Right ventricle myocardium superior (tissue), 1 donor: ENCODE measurements around the gene ZBTB17. TPM values are rescaled to one million over a fixed set of nuclear protein-coding genes. Genes with fewer than 3 reads are reported as not detected.
A peak's percentile ranks its signal among the peaks of the same experiment; 100 is the strongest.
"Not testable (repeated sequence)": the region's sequence is repeated elsewhere in the genome, so short reads cannot be mapped to it uniquely, and the experiment has no call there.

Experiments used
- ATAC-seq: fragments of 200-7000 bp; cut with Tn5 transposase; one replicate; pipeline ENCODE4 v1.9.1; 2020; ENCODE audit warnings: mild to moderate bottlenecking; ENCODE audit not compliant: poor library complexity
- DNase-seq: peaks from one replicate; pipeline ENCODE4 v3.0.0-alpha.2; 2020
- intact Hi-C: fragments of 100-400 bp; cut with DNase I; formaldehyde crosslinking; loops from one replicate; pipeline ENCODE4 v1.11.2; 2022
- total RNA-seq: library from RNA; stranded (reverse); fragmentation: NEBNext Ultra II Directional; extraction: Animal tissue kit (Norgen Biotek cat#: 25700); gene quantifications from one replicate; pipeline ENCODE4 v1.2.1, GENCODE V29; 2021
- donor health status: DM: no; HTN: yes; CAD: no; lungs with severe emphysema.

ZBTB17 gene
- total RNA-seq, 1 donor from 2014 or later = 21.2 TPM

- intact Hi-C loops = no loop called here
- no peak for ATAC-seq
- no peak for DNase-seq
Observed at GRCh38 chr1:15931401-15931800, 44.5 kb downstream of the ZBTB17 start.

GRCh38 chr1:15928971-15929965, 46.6 kb downstream of the ZBTB17 start:
- ATAC-seq (no peak), DNase-seq (no peak)
- intact Hi-C loops = no loop called here

- ATAC-seq, DNase-seq, intact Hi-C loops: not testable (repeated sequence)
Observed at GRCh38 chr1:15926448-15926847, 49.5 kb downstream of the ZBTB17 start.

GRCh38 chr1:15923241-15923640, 52.7 kb downstream of the ZBTB17 start:
- ATAC-seq = no peak
- intact Hi-C loops = no loop called here
- DNase-seq = no peak

GRCh38 chr1:15918962-15919715, 56.8 kb downstream of the ZBTB17 start:
- intact Hi-C loops = no loop called here
- DNase-seq = no peak
- no peak for ATAC-seq

GRCh38 chr1:15916916-15917315, 59.0 kb downstream of the ZBTB17 start:
- intact Hi-C loops = no loop called here
- no peak for ATAC-seq
- DNase-seq = no peak

- no peak for ATAC-seq
- intact Hi-C loops = no loop called here
- DNase-seq = no peak
Observed at GRCh38 chr1:15916417-15916816, 59.5 kb downstream of the ZBTB17 start.

GRCh38 chr1:15915991-15916390, 59.9 kb downstream of the ZBTB17 start:
- intact Hi-C loops = no loop called here

GRCh38 chr1:15913607-15914006, 62.3 kb downstream of the ZBTB17 start:
- DNase-seq, ATAC-seq, intact Hi-C loops: not testable (repeated sequence)

More at GRCh38 chr1:15915991-15916390, 59.9 kb downstream of the ZBTB17 start:
- ATAC-seq (no peak), DNase-seq (no peak)

- ATAC-seq (no peak), DNase-seq (no peak)
- intact Hi-C loops = no loop called here
Observed at GRCh38 chr1:15911927-15912326, 64.0 kb downstream of the ZBTB17 start.

GRCh38 chr1:15911141-15911540, 64.8 kb downstream of the ZBTB17 start:
- ATAC-seq (no peak), DNase-seq (no peak)
- intact Hi-C loops = no loop called here

GRCh38 chr1:15908597-15908996, 67.3 kb downstream of the ZBTB17 start:
- DNase-seq (no peak), ATAC-seq (no peak)
- intact Hi-C loops = no loop called here

GRCh38 chr1:15902882-15903281, 73.0 kb downstream of the ZBTB17 start:
- peak; percentile 61 for ATAC-seq

GRCh38 chr1:15900662-15901279, 75.1 kb downstream of the ZBTB17 start:
- DNase-seq (no peak), ATAC-seq (no peak)
- intact Hi-C loops = no loop called here

More at GRCh38 chr1:15902882-15903281, 73.0 kb downstream of the ZBTB17 start:
- intact Hi-C loops = no loop called here
- no peak for DNase-seq

- intact Hi-C loops = no loop called here
- DNase-seq = no peak
- ATAC-seq = peak; percentile 17
Observed at GRCh38 chr1:15899266-15899665, 76.6 kb downstream of the ZBTB17 start.

GRCh38 chr1:15896841-15897610, 78.9 kb downstream of the ZBTB17 start:
- intact Hi-C loops, DNase-seq, ATAC-seq: not testable (repeated sequence)

- ATAC-seq = no peak
- no peak for DNase-seq
- intact Hi-C loops = no loop called here
Observed at GRCh38 chr1:15895233-15895632, 80.7 kb downstream of the ZBTB17 start.

GRCh38 chr1:15892857-15893599, 82.9 kb downstream of the ZBTB17 start:
- ATAC-seq, intact Hi-C loops, DNase-seq: not testable (repeated sequence)
